ENCODE results near the gene COX15.

DNA sequence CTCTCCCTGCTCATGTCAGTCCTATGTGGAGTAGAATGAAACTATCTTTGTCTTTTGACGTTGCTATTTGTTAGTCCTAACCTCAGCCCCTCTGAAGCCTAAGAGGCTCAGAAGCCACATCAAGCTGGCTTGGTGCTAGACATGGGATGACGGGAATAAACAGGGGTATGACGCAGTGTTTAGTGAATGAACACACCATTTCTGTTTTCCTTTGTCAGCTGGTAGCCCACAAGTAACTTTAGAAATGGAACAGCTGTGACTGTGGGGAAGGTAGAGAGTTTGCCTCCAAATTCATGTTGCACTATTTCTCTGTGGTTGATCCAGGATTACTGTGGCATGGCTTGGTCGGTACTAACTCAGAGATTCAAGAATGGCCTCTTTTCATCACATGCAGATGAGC, 31.3 kb downstream of the COX15 start:
- no peak for TF ChIP-seq POLR2A (IDR thresholded peaks at IDR 0.05)
- TF ChIP-seq, protein P1, sequence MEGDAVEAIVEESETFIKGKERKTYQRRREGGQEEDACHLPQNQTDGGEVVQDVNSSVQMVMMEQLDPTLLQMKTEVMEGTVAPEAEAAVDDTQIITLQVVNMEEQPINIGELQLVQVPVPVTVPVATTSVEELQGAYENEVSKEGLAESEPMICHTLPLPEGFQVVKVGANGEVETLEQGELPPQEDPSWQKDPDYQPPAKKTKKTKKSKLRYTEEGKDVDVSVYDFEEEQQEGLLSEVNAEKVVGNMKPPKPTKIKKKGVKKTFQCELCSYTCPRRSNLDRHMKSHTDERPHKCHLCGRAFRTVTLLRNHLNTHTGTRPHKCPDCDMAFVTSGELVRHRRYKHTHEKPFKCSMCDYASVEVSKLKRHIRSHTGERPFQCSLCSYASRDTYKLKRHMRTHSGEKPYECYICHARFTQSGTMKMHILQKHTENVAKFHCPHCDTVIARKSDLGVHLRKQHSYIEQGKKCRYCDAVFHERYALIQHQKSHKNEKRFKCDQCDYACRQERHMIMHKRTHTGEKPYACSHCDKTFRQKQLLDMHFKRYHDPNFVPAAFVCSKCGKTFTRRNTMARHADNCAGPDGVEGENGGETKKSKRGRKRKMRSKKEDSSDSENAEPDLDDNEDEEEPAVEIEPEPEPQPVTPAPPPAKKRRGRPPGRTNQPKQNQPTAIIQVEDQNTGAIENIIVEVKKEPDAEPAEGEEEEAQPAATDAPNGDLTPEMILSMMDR (IDR thresholded peaks at IDR 0.05), result no peak

All from adrenal gland (tissue), 5 donors.